CD4-positive, CD25-positive, alpha-beta regulatory T cell (primary cell): ENCODE measurements around the gene TMED8. TPM values are rescaled to one million over a fixed set of nuclear protein-coding genes. Genes with fewer than 3 reads are reported as not detected.

Experiments used
- ATAC-seq, 2 donors: fragments of 150-1000 bp; cut with Tn5 transposase; one replicate each; pipeline ENCODE4 v1.10.0; 2021; ENCODE audit warnings: low read depth in 2 of 2, moderate number of reproducible peaks in 2 of 2, moderate library complexity in 1 of 2
- DNase-seq, 3 donors: peaks; one replicate each; pipeline versions ENCODE4 v3.0.0 to v3.0.0-alpha.2; 2012 to 2022; ENCODE audit warnings: mixed read lengths in 1 of 3
- H3K27ac ChIP-seq: one replicate; pipeline ENCODE4 v1.7.0; 2013; ENCODE audit warnings: mild to moderate bottlenecking, low read length; ENCODE audit not compliant: insufficient read depth, poor library complexity, severe bottlenecking
- H3K27me3 ChIP-seq: one replicate; pipeline ENCODE4 v1.7.0; 2013; ENCODE audit warnings: low read length; ENCODE audit not compliant: control insufficient read depth, insufficient read depth
- H3K36me3 ChIP-seq: one replicate; pipeline ENCODE4 v1.7.0; 2013; ENCODE audit warnings: mild to moderate bottlenecking, low read length, moderate library complexity; ENCODE audit not compliant: control insufficient read depth, insufficient read depth
- H3K4me1 ChIP-seq: 2 replicates; pipeline ENCODE4 v1.7.0; 2013; ENCODE audit warnings: mild to moderate bottlenecking, low read length; ENCODE audit not compliant: insufficient read depth, control insufficient read depth, poor library complexity, severe bottlenecking
- H3K4me3 ChIP-seq: one replicate; pipeline ENCODE4 v1.7.0; 2013; ENCODE audit warnings: low read depth, mild to moderate bottlenecking, low read length, moderate library complexity
- H3K9me3 ChIP-seq, 2 experiments: 1 replicate in 1 of 2; 2 replicates in 1 of 2; pipeline ENCODE4 v1.7.0; 2013; ENCODE audit warnings: low read length in 2 of 2, mild to moderate bottlenecking in 1 of 2, moderate library complexity in 1 of 2; ENCODE audit not compliant: control insufficient read depth in 2 of 2
- H3K27ac Mint-ChIP-seq, 3 donors: one replicate each; pipeline ENCODE4 v1.8.0; 2020 to 2022; ENCODE audit warnings: mild to moderate bottlenecking in 3 of 3, mixed read lengths in 3 of 3, moderate library complexity in 2 of 3
- H3K27me3 Mint-ChIP-seq: one replicate; pipeline ENCODE4 v1.8.0; 2022; ENCODE audit warnings: mild to moderate bottlenecking, mixed read lengths
- H3K36me3 Mint-ChIP-seq: one replicate; pipeline ENCODE4 v1.8.0; 2020; ENCODE audit warnings: mixed read lengths
- H3K4me1 Mint-ChIP-seq, 4 donors: one replicate each; pipeline ENCODE4 v1.8.0; 2020 to 2022; ENCODE audit warnings: mixed read lengths in 4 of 4, mild to moderate bottlenecking in 1 of 4
- H3K4me3 Mint-ChIP-seq, 4 donors: one replicate each; pipeline ENCODE4 v1.8.0; 2020 to 2022; ENCODE audit warnings: mild to moderate bottlenecking in 4 of 4, mixed read lengths in 4 of 4, moderate library complexity in 3 of 4
- H3K9me3 Mint-ChIP-seq, 7 donors: one replicate each; pipeline ENCODE4 v1.8.0; 2020 to 2022; ENCODE audit warnings: mixed read lengths in 7 of 7, mild to moderate bottlenecking in 3 of 7, moderate library complexity in 2 of 7
- polyA plus RNA-seq, 4 donors: library from polyadenylated mRNA; unstranded; fragments of 300-500 nt; fragmentation: Illumina TruSeq; gene quantifications; one replicate each; pipeline ENCODE4 v1.2.3, GENCODE V29; 2021
- total RNA-seq: library from RNA; stranded (reverse); gene quantifications from one replicate; pipeline ENCODE4 v1.2.3, GENCODE V29; 2022

Gene TMED8
- total and polyA plus RNA-seq, 5 donors from 2014 or later: 4.3 to 10.5 (median 5.0) TPM

DNA sequence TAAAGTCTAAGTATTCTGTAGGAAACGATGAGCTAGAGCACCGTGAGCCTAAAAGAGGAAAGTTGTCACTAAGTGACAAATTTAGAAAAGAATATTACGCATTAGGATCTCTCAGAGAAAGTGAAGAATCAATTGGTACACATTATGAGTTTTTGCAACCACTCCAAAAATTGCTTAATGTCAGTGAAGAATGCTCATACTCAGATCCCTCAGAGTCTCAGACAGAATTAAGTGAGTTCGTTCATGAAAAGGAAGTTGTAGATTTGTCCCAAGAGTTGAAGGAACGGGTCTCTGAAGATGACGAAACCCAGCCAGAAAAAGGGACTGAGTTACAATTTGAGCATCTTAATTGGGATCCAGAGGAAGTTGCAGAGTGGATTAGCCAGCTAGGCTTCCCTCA is 1.8 kb upstream of the TMED8 start:
- no peaks in the 10 kb centered on the region for H3K9me3 Mint-ChIP-seq
- Histone ChIP-seq H3K4me3 (no peak overlapping the region), H3K27ac (no peak overlapping the region), H3K36me3 (no peaks in the 10 kb centered on the region), H3K27me3 (no peaks in the 10 kb centered on the region), H3K9me3 (no peaks in the 10 kb centered on the region), H3K4me1 (peaks cover 9% of the 10 kb centered on the region)
- DNase-seq: no peak
- ATAC-seq: no peak
- H3K27me3 Mint-ChIP-seq: no peaks in the 10 kb centered on the region
- H3K36me3 Mint-ChIP-seq: peaks cover 7% of the 10 kb centered on the region
- H3K4me3 Mint-ChIP-seq: no peak overlapping the region
- H3K27ac Mint-ChIP-seq: no peak overlapping the region
- H3K4me1 Mint-ChIP-seq: peaks cover 15 to 28% (median 22%) of the 10 kb centered on the region in 4 donors

DNA sequence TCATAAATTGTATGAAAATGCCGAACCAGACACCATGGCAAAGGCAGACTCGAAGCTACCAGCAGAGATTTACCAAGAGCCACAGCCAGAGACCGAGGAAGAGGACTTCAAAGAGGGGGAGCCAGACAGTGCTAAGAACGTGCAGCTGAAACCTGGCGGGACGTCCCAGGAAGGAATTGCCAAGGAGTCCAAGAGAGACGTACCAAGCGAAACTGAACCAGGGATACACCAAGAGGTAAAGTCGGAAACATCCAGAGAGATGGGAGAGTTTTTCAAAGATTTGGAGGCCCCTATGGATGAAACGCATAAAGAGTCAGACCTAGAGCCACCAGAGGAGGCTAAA is 579 bp upstream of the TMED8 start:
- no peaks in the 10 kb centered on the region for H3K27me3 Mint-ChIP-seq
- Histone ChIP-seq H3K4me3 (peak overlapping the region; percentile 90), H3K4me1 (peaks cover 10% of the 10 kb centered on the region), H3K9me3 (no peaks in the 10 kb centered on the region), H3K36me3 (no peaks in the 10 kb centered on the region), H3K27me3 (no peaks in the 10 kb centered on the region), H3K27ac (peak overlapping the region; percentile 83)
- no peak overlapping the region for H3K4me3 Mint-ChIP-seq
- H3K9me3 Mint-ChIP-seq: no peaks in the 10 kb centered on the region
- ATAC-seq: no peak
- DNase-seq: no peak
- H3K27ac Mint-ChIP-seq: no peak overlapping the region
- H3K4me1 Mint-ChIP-seq: peaks cover 27 to 39% (median 32%) of the 10 kb centered on the region in 4 donors
- peaks cover 12% of the 10 kb centered on the region for H3K36me3 Mint-ChIP-seq

- Mint-ChIP-seq H3K36me3 (peaks cover 12% of the 10 kb centered on the region), H3K4me1 (peaks cover 31 to 48% (median 40%) of the 10 kb centered on the region in 4 donors), H3K27ac (peak overlapping the region; percentile 57 to 78 (median 75)), H3K9me3 (no peaks in the 10 kb centered on the region), H3K27me3 (no peaks in the 10 kb centered on the region), H3K4me3 (peak overlapping the region; percentile 90 to 98 (median 92))
- Histone ChIP-seq H3K9me3 (no peaks in the 10 kb centered on the region), H3K36me3 (no peaks in the 10 kb centered on the region), H3K27me3 (no peaks in the 10 kb centered on the region), H3K27ac (peak overlapping the region; percentile 83), H3K4me1 (peaks cover 19% of the 10 kb centered on the region), H3K4me3 (peak overlapping the region; percentile 87)
- DNase-seq (peak; percentile 2 to 51 (median 3)), ATAC-seq (peak; percentile 18)
Observed at GRCh38 chr14:77375973-77376770, 722 bp downstream of the TMED8 start.

- Mint-ChIP-seq H3K9me3 (no peaks in the 10 kb centered on the region), H3K27me3 (no peaks in the 10 kb centered on the region), H3K27ac (peak overlapping the region in 2 of 3 donors; percentile 75 to 78), H3K36me3 (peaks cover 12% of the 10 kb centered on the region), H3K4me1 (peaks cover 31 to 48% (median 41%) of the 10 kb centered on the region in 4 donors), H3K4me3 (peak overlapping the region; percentile 90 to 98 (median 92))
- Histone ChIP-seq H3K36me3 (no peaks in the 10 kb centered on the region), H3K27me3 (no peaks in the 10 kb centered on the region), H3K9me3 (no peaks in the 10 kb centered on the region), H3K27ac (no peak overlapping the region), H3K4me1 (peaks cover 21% of the 10 kb centered on the region), H3K4me3 (peak overlapping the region; percentile 87)
- DNase-seq (peak in 1 of 3 donors; percentile 30), ATAC-seq (no peak)
Observed at GRCh38 chr14:77375164-77375950, 1.5 kb downstream of the TMED8 start.

DNA sequence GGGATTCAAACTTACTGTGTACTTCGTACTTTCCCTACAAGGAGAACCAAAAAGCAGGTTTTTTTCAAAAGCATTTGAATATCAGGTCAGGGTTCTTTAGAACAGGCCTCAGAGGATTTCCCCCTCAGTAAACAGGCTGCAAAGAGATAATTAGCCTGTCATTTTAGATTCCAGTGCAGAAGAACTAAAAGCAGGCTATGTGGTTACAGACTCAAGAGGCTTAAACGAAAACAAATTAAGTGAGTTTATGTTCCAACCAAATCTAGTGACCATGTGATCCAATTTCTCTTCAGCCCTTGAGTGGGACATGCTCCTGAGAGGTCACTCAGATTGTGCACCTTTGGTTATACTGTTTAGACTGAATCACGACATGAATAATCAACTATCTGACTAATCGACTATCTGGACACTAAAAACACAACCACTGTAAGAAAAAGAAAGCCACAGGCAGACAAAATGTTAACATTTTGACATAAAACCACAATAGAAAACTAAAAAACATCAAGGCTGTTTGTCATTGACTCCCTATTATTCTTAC is 4.5 kb downstream of the TMED8 start:
- Mint-ChIP-seq H3K4me1 (peaks cover 46 to 58% (median 51%) of the 10 kb centered on the region in 4 donors), H3K4me3 (peak overlapping the region; percentile 42 to 92 (median 56)), H3K27ac (peak overlapping the region; percentile 47 to 81 (median 72)), H3K27me3 (no peaks in the 10 kb centered on the region), H3K36me3 (peaks cover 12% of the 10 kb centered on the region), H3K9me3 (no peaks in the 10 kb centered on the region)
- H3K36me3 ChIP-seq: no peaks in the 10 kb centered on the region
- peak overlapping the region; percentile 62 for H3K27ac ChIP-seq
- H3K27me3 ChIP-seq: no peaks in the 10 kb centered on the region
- DNase-seq (peak in 2 of 3 donors; percentile 8 to 28), ATAC-seq (no peak)
- peak overlapping the region; percentile 68 for H3K4me3 ChIP-seq
- peaks cover 23% of the 10 kb centered on the region for H3K4me1 ChIP-seq
- H3K9me3 ChIP-seq: no peaks in the 10 kb centered on the region

- Histone ChIP-seq H3K9me3 (no peaks in the 10 kb centered on the region), H3K27me3 (no peaks in the 10 kb centered on the region), H3K4me3 (no peak overlapping the region), H3K27ac (no peak overlapping the region), H3K36me3 (no peaks in the 10 kb centered on the region), H3K4me1 (peaks cover 18% of the 10 kb centered on the region)
- H3K9me3 Mint-ChIP-seq: no peaks in the 10 kb centered on the region
- peaks cover 32 to 43% (median 36%) of the 10 kb centered on the region in 4 donors for H3K4me1 Mint-ChIP-seq
- ATAC-seq (peak in 1 of 2 donors; percentile 50), DNase-seq (peak in 1 of 3 donors; percentile 33)
- peaks cover 12% of the 10 kb centered on the region for H3K36me3 Mint-ChIP-seq
- H3K4me3 Mint-ChIP-seq: peak overlapping the region; percentile 28 to 66 (median 50)
- H3K27ac Mint-ChIP-seq: peak overlapping the region; percentile 5 to 33 (median 15)
- H3K27me3 Mint-ChIP-seq: no peaks in the 10 kb centered on the region
Observed at GRCh38 chr14:77369285-77369684, 7.6 kb downstream of the TMED8 start.

GRCh38 chr14:77364146-77364545 is 12.7 kb downstream of the TMED8 start:
- peaks cover 4% of the 10 kb centered on the region for H3K36me3 Mint-ChIP-seq
- H3K36me3 ChIP-seq: peaks cover 2% of the 10 kb centered on the region
- H3K27ac ChIP-seq: no peak overlapping the region
- H3K9me3 Mint-ChIP-seq: no peaks in the 10 kb centered on the region
- no peak for ATAC-seq
- peaks cover under 1% of the 10 kb centered on the region for H3K4me1 ChIP-seq
- H3K4me1 Mint-ChIP-seq: peaks cover 3 to 32% (median 22%) of the 10 kb centered on the region in 4 donors
- no peak overlapping the region for H3K4me3 ChIP-seq
- no peak overlapping the region for H3K27ac Mint-ChIP-seq
- no peak for DNase-seq
- H3K4me3 Mint-ChIP-seq: peak overlapping the region in 1 of 4 donors; percentile 58
- H3K9me3 ChIP-seq: no peaks in the 10 kb centered on the region
- no peaks in the 10 kb centered on the region for H3K27me3 ChIP-seq
- H3K27me3 Mint-ChIP-seq: no peaks in the 10 kb centered on the region
